Loucy (cell line): ENCODE data around the gene TAF1L.
"Not testable (repeated sequence)": the region's sequence is repeated elsewhere in the genome, so short reads cannot be mapped to it uniquely, and the experiment has no call there.

Experiments
- CTCF ChIP-seq: fragments of 200-600 bp; sonication (generic); conservative IDR thresholded peaks from 2 replicates; pipeline ENCODE4 v1.5.1; 2014; ENCODE audit warnings: mild to moderate bottlenecking, antibody characterized with exemption, low read length
- EZH2phosphoT487 ChIP-seq: fragments of 200-600 bp; IDR thresholded peaks from 2 replicates; pipeline ENCODE4 v1.6.1; 2018; ENCODE audit warnings: antibody characterized with exemption, mild to moderate bottlenecking, moderate library complexity, borderline replicate concordance

- TF ChIP-seq CTCF, EZH2phosphoT487: not testable (repeated sequence)
Observed at GRCh38 chr9:32599021-32599420, 36.4 kb downstream of the TAF1L start.
